D721Med (cell line): Measurements from ENCODE around the gene NSL1.

Experiments
- DNase-seq: peaks from one replicate; pipeline ENCODE4 v3.0.0; 2011; ENCODE audit warnings: low spot score; ENCODE audit not compliant: insufficient read length
- FAIRE-seq: peaks from 2 replicates; lab custom pipeline; 2011; peaks lifted over from hg19 to GRCh38; lab: Jason Lieb, UNC
- TF ChIP-seq, protein P1 (sequence below): IDR thresholded peaks from 2 replicates; pipeline ENCODE4 v1.5.1; 2012; ENCODE audit warnings: mild to moderate bottlenecking, control low read depth; ENCODE audit not compliant: insufficient read depth; ENCODE audit errors: missing control alignments

The NSL1 gene

DNA sequence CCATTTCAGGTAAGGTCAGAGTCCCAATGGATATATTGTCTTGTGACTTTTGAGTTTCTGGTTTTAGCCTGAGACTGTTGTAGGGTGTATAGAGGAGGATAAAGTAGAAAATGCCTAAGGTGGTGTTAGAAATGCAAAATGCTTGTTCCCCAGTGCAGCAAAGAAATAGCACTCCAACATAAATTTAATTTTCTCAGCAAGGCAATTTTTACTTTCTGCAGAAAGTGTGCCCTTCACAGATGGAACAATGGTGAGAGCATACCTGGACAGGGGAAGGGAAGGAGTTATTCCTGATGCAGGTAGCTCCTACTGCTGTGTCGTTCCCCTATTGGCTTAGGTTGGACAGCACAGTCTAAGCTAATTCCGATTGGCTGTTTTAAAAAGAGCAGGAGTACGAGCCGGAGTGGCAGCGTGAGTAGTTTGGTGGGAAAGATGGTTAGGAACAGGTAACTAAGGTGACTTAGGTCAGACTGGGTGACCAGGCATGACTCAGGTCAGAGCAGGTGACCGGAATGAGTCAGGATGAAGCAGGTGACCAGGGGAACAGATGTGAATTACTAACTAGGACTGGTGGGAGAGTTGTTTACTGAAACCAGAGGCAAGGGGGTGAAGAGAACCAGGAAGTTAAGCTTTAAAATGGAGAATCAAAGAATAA is 34.3 kb upstream of the NSL1 start:
- DNase-seq (no peak), FAIRE-seq (no peak)
- TF ChIP-seq, protein P1, sequence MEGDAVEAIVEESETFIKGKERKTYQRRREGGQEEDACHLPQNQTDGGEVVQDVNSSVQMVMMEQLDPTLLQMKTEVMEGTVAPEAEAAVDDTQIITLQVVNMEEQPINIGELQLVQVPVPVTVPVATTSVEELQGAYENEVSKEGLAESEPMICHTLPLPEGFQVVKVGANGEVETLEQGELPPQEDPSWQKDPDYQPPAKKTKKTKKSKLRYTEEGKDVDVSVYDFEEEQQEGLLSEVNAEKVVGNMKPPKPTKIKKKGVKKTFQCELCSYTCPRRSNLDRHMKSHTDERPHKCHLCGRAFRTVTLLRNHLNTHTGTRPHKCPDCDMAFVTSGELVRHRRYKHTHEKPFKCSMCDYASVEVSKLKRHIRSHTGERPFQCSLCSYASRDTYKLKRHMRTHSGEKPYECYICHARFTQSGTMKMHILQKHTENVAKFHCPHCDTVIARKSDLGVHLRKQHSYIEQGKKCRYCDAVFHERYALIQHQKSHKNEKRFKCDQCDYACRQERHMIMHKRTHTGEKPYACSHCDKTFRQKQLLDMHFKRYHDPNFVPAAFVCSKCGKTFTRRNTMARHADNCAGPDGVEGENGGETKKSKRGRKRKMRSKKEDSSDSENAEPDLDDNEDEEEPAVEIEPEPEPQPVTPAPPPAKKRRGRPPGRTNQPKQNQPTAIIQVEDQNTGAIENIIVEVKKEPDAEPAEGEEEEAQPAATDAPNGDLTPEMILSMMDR, result no peak

DNA sequence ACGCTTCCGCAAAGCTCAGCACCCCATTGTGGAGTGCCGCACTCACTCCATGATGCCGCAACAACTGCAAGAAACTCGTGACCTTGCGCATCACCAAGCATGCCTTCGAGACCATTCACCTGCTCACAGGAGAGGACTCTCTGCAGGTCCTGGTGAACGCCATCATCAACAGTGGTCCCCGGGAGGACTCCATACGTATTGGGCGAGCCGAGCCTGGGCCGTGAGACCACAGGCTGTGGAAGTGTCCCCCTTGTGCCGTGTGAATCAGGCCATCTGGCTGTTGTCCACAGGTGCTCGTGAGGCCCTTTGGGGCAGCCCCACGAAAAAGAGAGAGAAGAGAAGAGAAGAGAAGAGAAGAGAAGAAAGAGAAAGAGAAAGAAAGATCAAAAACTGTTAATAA is 32.6 kb upstream of the NSL1 start:
- TF ChIP-seq, protein P1, result no peak
- no peak for FAIRE-seq

DNA sequence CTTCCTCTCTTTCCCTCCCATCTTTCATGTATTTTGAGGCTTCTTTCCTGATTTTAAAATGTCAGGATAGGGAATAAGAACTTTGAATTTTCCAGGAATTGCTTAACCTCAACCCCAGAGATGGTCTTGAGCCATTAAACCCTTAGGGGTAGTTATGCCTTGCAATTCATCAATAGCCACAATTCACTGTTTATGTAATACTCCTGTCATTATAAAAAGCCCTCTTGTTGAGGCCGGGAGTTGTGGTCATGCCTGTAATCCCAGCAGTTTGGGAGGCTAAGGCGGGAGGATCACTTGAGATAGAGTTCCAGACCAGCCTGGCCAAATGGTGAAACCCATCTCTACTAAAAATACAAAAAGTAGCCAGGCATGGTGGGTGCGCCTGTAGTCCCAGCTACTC is 31.4 kb upstream of the NSL1 start:
- DNase-seq (no peak), FAIRE-seq (no peak)
- TF ChIP-seq, protein P1, result no peak

More for the DNA sequence above, 32.6 kb upstream of the NSL1 start:
- no peak for DNase-seq

DNA sequence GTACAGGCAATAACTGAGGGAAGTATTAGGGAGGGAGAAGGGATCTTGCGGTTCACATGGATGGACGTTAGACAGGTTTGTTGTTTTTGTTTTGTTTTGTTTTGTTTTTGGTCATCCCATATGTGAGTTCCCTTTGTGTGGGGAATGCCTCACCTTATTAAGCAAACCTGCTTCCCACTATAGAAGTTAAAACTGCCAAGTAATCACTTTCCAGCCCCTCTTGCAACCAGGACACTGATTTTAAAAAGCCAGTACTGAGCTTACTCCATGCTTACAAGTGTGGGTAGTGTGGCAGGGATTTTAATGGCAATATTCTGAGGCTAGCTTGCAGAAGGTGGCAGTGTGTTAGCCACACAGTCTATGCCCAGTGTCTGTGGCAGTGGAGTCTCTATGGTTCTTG is 29.4 kb upstream of the NSL1 start:
- TF ChIP-seq, protein P1, result no peak
- DNase-seq, result no peak
- no peak for FAIRE-seq

DNA sequence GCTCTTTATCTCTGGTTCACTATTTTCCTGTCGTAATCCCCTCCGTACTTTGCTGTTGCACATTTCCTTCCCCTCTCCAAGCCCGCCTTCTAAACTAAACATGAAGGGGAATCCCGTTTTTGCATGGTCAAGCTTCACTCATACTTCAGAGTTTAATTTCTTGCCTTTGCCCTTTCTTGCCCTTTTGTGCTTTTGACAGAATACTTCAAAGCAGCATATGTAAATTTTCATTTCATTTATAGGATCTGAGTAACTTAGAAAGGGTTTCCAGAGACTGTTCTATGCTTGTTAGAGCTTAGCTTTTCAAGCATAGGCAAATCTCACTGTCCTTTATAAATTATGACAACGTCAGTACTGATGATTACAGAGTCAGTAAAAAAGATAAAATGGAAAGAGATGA is 28.1 kb upstream of the NSL1 start:
- FAIRE-seq, result no peak

DNA sequence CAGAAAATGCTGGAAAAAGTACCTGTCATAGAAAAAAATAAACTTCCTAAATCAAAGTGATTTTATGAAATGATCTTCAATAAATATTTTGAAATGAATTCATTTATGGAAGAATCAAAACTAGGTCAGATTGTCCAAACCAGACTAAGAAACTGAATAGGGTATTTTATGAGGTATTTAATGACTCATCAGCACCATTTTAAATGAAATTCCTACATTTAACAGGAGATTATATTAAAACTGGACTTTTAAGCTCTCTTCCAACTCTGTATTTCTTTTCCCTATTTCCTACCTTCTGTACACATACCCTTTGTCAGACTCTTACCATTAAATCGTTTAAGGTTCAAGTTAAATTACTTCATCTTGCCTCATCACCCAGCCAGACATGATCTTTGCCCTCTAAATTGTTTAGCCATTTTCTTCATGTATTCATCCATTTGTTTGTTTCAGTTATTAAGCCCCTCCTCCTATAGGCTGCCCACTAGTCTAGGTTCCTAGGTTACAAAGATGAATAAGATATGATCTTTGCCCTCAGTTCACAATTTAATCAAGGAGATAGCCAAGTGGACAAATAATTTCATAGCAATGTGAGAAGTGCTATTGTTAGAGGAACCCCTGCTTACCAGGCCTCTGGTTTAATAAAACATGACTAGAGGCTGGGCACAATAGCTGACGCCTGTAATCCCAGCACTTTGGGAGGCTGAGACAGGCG is 25.1 kb upstream of the NSL1 start:
- DNase-seq, result no peak
- peak; percentile 81 for FAIRE-seq
- TF ChIP-seq, protein P1, result no peak

More for the DNA sequence above, 28.1 kb upstream of the NSL1 start:
- TF ChIP-seq, protein P1, result no peak
- DNase-seq, result no peak
